ENCODE data around the gene ADAMTS12. TPM values are rescaled to one million over a fixed set of nuclear protein-coding genes. Genes with fewer than 3 reads are reported as not detected.

ADAMTS12 gene
- total RNA-seq, 1 experiment from 2014 or later, result 0.15 TPM

DNA sequence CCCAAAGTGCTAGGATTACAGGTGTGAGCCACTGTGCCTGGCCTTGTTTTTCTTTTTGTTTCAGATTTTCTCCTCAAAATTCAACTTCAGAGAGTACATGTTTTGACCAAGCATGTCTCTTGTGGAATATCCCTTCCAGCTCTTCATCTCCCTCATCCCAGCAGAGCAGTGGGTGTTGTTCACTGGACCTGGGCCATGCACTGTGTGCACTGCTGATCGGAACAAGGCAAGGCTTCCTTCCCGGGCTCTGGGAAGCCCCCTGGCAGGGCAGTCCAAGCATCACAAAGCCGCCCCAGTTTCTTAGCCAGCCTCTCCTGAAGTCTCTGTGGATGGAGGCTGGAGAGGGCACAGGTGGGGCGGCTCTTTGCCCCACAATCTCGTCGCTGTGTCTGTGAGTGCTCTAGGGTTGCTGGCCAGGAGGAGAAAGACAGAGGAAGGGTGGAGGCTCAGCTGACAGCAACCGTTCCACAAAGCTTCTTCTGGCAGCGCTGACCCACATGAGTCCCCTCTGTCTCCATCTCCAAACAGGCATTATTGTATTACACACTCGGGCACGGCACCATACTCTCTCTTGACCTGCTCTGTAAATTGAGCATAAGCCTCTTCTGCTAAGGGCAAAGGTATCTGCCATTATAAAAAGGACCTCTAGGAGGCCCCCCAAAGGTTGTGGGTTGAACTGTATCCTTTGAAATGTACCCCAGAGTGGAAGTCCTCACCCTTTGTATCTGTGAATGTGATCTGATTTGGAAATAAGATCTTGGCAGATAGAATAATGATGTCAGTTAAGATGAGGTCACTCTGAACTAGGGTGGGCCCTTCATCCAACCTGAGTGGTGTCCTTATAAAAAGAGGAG lies 361.4 kb downstream of the ADAMTS12 start:
- ChIA-PET CTCF (no interaction called here), POLR2A (no interaction called here)
- Histone ChIP-seq H3K27ac (ENCODE audit: low read length) (no peak overlapping the region), H3K4me3 (ENCODE audit: low read depth in 2 of 2, low read length in 2 of 2) (no peak overlapping the region), H3K9me3 (ENCODE audit: control insufficient read depth, insufficient read depth, low read depth, low read length) (no peaks in the 10 kb centered on the region), H3K36me3 (ENCODE audit: control insufficient read depth, insufficient read depth, low read length) (no peaks in the 10 kb centered on the region), H3K4me1 (ENCODE audit: control insufficient read depth, insufficient read depth, low read length) (no peaks in the 10 kb centered on the region), H3K27me3 (ENCODE audit: control insufficient read depth, insufficient read depth, low read length) (peaks cover 2% of the 10 kb centered on the region; the same call in 1 of the 2 replicates)
- TF ChIP-seq SIN3A (IDR thresholded peaks at IDR 0.05; ENCODE audit: borderline replicate concordance, insufficient read depth, low read depth, low read length) (no peak), TCF7L2 (IDR thresholded peaks at IDR 0.05; ENCODE audit: low read depth, low read length) (no peak), POLR2AphosphoS5 (IDR thresholded peaks at IDR 0.05; ENCODE audit: low read depth, low read length) (no peak)
- TF ChIP-seq, protein P1, sequence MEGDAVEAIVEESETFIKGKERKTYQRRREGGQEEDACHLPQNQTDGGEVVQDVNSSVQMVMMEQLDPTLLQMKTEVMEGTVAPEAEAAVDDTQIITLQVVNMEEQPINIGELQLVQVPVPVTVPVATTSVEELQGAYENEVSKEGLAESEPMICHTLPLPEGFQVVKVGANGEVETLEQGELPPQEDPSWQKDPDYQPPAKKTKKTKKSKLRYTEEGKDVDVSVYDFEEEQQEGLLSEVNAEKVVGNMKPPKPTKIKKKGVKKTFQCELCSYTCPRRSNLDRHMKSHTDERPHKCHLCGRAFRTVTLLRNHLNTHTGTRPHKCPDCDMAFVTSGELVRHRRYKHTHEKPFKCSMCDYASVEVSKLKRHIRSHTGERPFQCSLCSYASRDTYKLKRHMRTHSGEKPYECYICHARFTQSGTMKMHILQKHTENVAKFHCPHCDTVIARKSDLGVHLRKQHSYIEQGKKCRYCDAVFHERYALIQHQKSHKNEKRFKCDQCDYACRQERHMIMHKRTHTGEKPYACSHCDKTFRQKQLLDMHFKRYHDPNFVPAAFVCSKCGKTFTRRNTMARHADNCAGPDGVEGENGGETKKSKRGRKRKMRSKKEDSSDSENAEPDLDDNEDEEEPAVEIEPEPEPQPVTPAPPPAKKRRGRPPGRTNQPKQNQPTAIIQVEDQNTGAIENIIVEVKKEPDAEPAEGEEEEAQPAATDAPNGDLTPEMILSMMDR (IDR thresholded peaks at IDR 0.05), result no peak
- TF ChIP-seq, protein P2, sequence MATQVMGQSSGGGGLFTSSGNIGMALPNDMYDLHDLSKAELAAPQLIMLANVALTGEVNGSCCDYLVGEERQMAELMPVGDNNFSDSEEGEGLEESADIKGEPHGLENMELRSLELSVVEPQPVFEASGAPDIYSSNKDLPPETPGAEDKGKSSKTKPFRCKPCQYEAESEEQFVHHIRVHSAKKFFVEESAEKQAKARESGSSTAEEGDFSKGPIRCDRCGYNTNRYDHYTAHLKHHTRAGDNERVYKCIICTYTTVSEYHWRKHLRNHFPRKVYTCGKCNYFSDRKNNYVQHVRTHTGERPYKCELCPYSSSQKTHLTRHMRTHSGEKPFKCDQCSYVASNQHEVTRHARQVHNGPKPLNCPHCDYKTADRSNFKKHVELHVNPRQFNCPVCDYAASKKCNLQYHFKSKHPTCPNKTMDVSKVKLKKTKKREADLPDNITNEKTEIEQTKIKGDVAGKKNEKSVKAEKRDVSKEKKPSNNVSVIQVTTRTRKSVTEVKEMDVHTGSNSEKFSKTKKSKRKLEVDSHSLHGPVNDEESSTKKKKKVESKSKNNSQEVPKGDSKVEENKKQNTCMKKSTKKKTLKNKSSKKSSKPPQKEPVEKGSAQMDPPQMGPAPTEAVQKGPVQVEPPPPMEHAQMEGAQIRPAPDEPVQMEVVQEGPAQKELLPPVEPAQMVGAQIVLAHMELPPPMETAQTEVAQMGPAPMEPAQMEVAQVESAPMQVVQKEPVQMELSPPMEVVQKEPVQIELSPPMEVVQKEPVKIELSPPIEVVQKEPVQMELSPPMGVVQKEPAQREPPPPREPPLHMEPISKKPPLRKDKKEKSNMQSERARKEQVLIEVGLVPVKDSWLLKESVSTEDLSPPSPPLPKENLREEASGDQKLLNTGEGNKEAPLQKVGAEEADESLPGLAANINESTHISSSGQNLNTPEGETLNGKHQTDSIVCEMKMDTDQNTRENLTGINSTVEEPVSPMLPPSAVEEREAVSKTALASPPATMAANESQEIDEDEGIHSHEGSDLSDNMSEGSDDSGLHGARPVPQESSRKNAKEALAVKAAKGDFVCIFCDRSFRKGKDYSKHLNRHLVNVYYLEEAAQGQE (IDR thresholded peaks at IDR 0.05; ENCODE audit: insufficient read depth in 1 of 2, low read depth in 2 of 2, low read length in 1 of 2), result no peak
- in situ Hi-C loops (cut with HindIII; ENCODE audit: low pct_unique_long_range_greater_than_20kb, low sequenced_read_pairs), result no loop called here
- DNase-seq (ENCODE audit: low read depth, low spot score) (no peak), ATAC-seq (peak; percentile 42; the same call in 1 of the 2 replicates)
- intact Hi-C loops (cut with micrococcal nuclease; ENCODE audit: unreplicated experiment), result no loop called here
- no TSS peak for BruUV-seq (replicated peaks)

DNA sequence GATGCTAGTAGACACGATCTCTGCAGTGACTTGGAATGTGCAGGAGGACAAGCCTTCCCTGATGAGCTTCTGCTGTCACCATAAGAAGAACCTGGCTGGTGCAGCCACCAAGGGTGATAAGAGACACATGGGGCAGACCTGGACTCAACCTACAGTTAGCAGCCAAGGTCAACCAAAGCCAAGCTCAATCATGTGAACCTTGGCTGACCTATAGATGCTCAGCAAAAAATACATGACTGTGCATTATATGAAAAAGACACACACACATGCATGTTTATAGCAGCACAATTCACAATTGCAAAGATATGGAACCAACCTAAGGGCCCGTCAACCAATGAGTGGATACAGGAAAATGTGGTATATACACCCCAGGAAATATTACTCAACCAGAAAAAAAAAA lies 364.1 kb downstream of the ADAMTS12 start:
- in situ Hi-C loops (cut with HindIII; ENCODE audit: low pct_unique_long_range_greater_than_20kb, low sequenced_read_pairs) (no loop called here), intact Hi-C loops (cut with micrococcal nuclease; ENCODE audit: unreplicated experiment) (no loop called here)
- DNase-seq (ENCODE audit: low read depth, low spot score) (no peak), ATAC-seq (no peak)
- H3K27me3 ChIP-seq (ENCODE audit: control insufficient read depth, insufficient read depth, low read length), result no peaks in the 10 kb centered on the region
- BruUV-seq (replicated peaks), result no TSS peak
- TF ChIP-seq TCF7L2 (IDR thresholded peaks at IDR 0.05; ENCODE audit: low read depth, low read length), result no peak
- no peak for TF ChIP-seq SIN3A (IDR thresholded peaks at IDR 0.05; ENCODE audit: borderline replicate concordance, insufficient read depth, low read depth, low read length)
- TF ChIP-seq, protein P1 (IDR thresholded peaks at IDR 0.05), result no peak
- no peak for TF ChIP-seq POLR2AphosphoS5 (IDR thresholded peaks at IDR 0.05; ENCODE audit: low read depth, low read length)
- TF ChIP-seq, protein P2 (IDR thresholded peaks at IDR 0.05; ENCODE audit: insufficient read depth in 1 of 2, low read depth in 2 of 2, low read length in 1 of 2), result no peak
- no peaks in the 10 kb centered on the region for H3K4me1 ChIP-seq (ENCODE audit: control insufficient read depth, insufficient read depth, low read length)
- H3K4me3 ChIP-seq (ENCODE audit: low read depth in 2 of 2, low read length in 2 of 2), result no peak overlapping the region
- no peaks in the 10 kb centered on the region for H3K9me3 ChIP-seq (ENCODE audit: control insufficient read depth, insufficient read depth, low read depth, low read length)
- H3K27ac ChIP-seq (ENCODE audit: low read length), result no peak overlapping the region
- ChIA-PET CTCF (no interaction called here), POLR2A (no interaction called here)
- no peaks in the 10 kb centered on the region for H3K36me3 ChIP-seq (ENCODE audit: control insufficient read depth, insufficient read depth, low read length)
